Measurements from ENCODE around the gene DENND2A.
A peak's percentile ranks its signal among the peaks of the same experiment; 100 is the strongest.

The DENND2A gene

DNA sequence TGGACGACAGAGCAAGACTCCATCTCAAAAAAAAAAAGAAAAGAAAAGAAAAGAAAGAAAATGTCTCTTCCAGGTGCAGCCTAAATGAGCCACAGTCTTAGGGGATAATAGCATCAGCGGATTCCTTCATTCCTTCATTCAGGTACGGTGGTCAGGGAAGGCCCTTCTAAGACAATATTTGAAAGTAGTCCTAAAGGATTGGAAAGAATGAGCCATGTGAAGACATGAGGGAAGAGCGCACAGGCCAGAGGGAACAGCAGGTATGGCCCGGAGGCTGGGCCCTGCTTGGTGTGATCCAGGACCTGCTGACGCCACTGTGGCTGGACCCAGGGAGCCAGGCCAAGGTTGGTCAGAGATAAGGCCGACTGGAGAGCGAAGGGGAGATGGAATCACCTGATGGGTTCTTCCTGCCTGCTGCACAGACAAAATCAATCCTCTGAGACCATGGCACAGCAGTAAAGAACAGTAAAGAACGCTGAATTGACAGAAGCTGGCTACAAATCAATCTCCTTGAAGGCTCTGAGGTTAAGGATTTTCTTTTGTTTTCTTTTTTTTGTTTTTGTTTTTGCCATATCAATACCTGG, 145.0 kb downstream of the DENND2A start:
- Histone ChIP-seq H3K4me3 (ENCODE audit: insufficient read depth, low read depth, low read length, poor library complexity, severe bottlenecking) (no peak overlapping the region), H3K27ac (ENCODE audit: insufficient read depth, low read length, poor library complexity, severe bottlenecking) (no peak overlapping the region), H3K4me1 (ENCODE audit: control insufficient read depth, insufficient read depth, low read length, poor library complexity, severe bottlenecking) (no peaks in the 10 kb centered on the region), H3K27me3 (replicated peaks; ENCODE audit: control insufficient read depth, insufficient read depth, low read length, poor library complexity, severe bottlenecking) (no peaks in the 10 kb centered on the region), H3K36me3 (ENCODE audit: control insufficient read depth, insufficient read depth, low read length) (no peaks in the 10 kb centered on the region), H3K9me3 (ENCODE audit: control insufficient read depth, low read length) (no peaks in the 10 kb centered on the region)
- DNase-seq = no peak

DNA sequence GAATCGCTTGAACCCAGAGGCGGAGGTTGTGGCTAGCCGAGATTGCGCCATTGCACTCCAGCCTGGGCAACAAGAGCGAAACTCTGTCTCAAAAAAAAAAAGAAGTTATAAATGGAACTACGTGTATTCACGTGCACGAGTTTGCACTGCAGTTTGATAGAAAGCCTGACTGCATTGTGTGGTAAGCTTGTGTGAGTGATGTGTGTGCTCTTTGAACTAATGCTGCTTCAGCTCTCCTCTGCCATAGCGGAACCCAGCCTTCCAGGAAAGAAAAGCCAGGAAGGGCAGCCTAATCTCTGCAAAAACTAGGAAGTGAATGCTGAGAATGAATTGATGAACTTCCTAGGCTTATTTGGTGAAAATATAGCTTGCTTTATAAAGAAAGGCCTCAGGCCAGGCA, 145.7 kb downstream of the DENND2A start:
- no peaks in the 10 kb centered on the region for H3K27me3 ChIP-seq (replicated peaks; ENCODE audit: control insufficient read depth, insufficient read depth, low read length, poor library complexity, severe bottlenecking)
- H3K9me3 ChIP-seq (ENCODE audit: control insufficient read depth, low read length) = no peaks in the 10 kb centered on the region
- no peaks in the 10 kb centered on the region for H3K36me3 ChIP-seq (ENCODE audit: control insufficient read depth, insufficient read depth, low read length)
- DNase-seq = no peak
- H3K4me1 ChIP-seq (ENCODE audit: control insufficient read depth, insufficient read depth, low read length, poor library complexity, severe bottlenecking) = no peaks in the 10 kb centered on the region
- no peak overlapping the region for H3K4me3 ChIP-seq (ENCODE audit: insufficient read depth, low read depth, low read length, poor library complexity, severe bottlenecking)
- no peak overlapping the region for H3K27ac ChIP-seq (ENCODE audit: insufficient read depth, low read length, poor library complexity, severe bottlenecking)

DNA sequence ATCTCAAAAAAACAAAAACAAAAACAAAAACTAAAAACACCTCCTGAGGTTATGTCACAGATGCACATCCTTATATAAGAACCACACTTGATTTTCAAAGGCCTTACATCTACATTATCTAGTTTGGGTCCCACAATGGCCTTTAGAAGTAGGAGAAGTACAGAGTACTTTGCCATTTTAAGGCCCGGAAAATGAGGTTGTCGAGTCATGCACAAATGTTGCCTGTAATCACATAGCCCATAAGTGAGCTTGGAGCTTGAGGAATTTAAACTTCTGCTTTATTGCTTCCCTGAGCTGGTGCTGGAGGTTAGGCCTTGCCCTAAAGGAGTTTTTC, 151.6 kb downstream of the DENND2A start:
- H3K27ac ChIP-seq (ENCODE audit: insufficient read depth, low read length, poor library complexity, severe bottlenecking) = no peak overlapping the region
- no peaks in the 10 kb centered on the region for H3K9me3 ChIP-seq (ENCODE audit: control insufficient read depth, low read length)
- H3K36me3 ChIP-seq (ENCODE audit: control insufficient read depth, insufficient read depth, low read length) = no peaks in the 10 kb centered on the region
- H3K4me1 ChIP-seq (ENCODE audit: control insufficient read depth, insufficient read depth, low read length, poor library complexity, severe bottlenecking) = no peaks in the 10 kb centered on the region
- no peak overlapping the region for H3K4me3 ChIP-seq (ENCODE audit: insufficient read depth, low read depth, low read length, poor library complexity, severe bottlenecking)
- H3K27me3 ChIP-seq (replicated peaks; ENCODE audit: control insufficient read depth, insufficient read depth, low read length, poor library complexity, severe bottlenecking) = no peaks in the 10 kb centered on the region
- DNase-seq = no peak

DNA sequence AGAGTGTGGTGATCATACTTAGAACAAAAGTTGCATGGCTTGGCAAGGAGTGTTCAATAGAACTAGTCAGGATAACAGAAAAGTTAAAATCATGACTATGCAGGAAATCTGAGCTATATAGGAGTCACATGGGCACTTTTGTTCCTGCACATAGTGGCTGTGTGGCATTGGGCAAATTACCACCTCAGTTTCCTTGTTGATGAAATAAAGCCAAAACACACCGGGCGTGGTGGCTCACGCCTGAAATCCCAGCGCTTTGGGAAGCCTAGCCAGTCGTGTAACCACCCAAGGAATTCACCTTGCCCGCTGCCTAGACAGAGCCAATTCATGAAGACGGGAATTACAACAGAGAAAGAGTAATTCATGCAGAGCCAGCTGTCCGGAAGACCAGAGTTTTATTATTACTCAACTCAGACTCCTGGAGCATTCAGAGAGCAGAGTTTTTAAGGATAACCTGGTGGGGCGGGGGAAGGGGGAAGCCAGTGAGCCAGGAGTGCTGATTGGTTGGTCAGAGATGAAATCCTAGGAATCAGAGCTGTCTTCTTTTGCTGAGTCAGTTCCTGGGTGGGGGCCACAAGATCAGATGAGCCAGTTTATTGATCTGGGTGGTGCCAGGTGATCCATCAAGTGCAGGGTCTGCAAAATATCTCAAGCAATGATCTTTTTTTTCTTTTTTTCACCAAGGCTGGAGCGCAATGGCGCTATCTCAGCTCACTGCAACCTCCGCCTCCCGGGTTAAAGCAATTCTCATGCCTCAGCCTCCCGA, 154.9 kb downstream of the DENND2A start:
- Histone ChIP-seq H3K27me3 (replicated peaks; ENCODE audit: control insufficient read depth, insufficient read depth, low read length, poor library complexity, severe bottlenecking) (no peaks in the 10 kb centered on the region), H3K36me3 (ENCODE audit: control insufficient read depth, insufficient read depth, low read length) (no peaks in the 10 kb centered on the region), H3K4me3 (ENCODE audit: insufficient read depth, low read depth, low read length, poor library complexity, severe bottlenecking) (no peak overlapping the region), H3K9me3 (ENCODE audit: control insufficient read depth, low read length) (no peaks in the 10 kb centered on the region), H3K4me1 (ENCODE audit: control insufficient read depth, insufficient read depth, low read length, poor library complexity, severe bottlenecking) (no peaks in the 10 kb centered on the region), H3K27ac (ENCODE audit: insufficient read depth, low read length, poor library complexity, severe bottlenecking) (no peak overlapping the region)
- DNase-seq = no peak

DNA sequence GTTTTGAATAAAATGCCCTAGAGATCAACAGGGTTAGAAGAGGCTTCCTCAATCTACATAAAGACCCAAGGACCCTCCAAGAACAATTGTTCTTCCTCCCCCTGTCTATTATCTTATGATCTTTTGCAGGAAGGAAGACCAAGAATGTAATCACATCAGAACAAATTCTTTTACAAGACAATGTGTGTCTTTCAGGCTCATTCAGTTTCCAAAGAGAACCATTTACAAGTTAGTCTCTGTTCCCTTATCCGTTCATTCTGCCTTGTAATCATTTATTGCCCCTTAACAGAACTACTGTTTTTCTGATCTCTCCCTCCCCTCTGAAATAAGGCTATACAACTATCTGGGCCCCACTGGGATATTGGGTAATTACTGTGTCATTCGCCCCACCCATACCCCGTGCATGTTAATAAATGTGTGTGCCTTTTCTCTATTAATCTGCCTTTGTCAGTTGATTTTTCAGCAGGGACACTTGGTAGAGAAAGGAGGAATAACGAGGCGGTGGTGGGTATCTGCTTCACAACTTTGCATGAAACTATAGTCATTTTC, 155.6 kb downstream of the DENND2A start:
- H3K9me3 ChIP-seq (ENCODE audit: control insufficient read depth, low read length) = no peaks in the 10 kb centered on the region
- no peaks in the 10 kb centered on the region for H3K27me3 ChIP-seq (replicated peaks; ENCODE audit: control insufficient read depth, insufficient read depth, low read length, poor library complexity, severe bottlenecking)
- no peaks in the 10 kb centered on the region for H3K36me3 ChIP-seq (ENCODE audit: control insufficient read depth, insufficient read depth, low read length)
- no peak overlapping the region for H3K4me3 ChIP-seq (ENCODE audit: insufficient read depth, low read depth, low read length, poor library complexity, severe bottlenecking)
- H3K27ac ChIP-seq (ENCODE audit: insufficient read depth, low read length, poor library complexity, severe bottlenecking) = no peak overlapping the region
- no peaks in the 10 kb centered on the region for H3K4me1 ChIP-seq (ENCODE audit: control insufficient read depth, insufficient read depth, low read length, poor library complexity, severe bottlenecking)
- no peak for DNase-seq

DNA sequence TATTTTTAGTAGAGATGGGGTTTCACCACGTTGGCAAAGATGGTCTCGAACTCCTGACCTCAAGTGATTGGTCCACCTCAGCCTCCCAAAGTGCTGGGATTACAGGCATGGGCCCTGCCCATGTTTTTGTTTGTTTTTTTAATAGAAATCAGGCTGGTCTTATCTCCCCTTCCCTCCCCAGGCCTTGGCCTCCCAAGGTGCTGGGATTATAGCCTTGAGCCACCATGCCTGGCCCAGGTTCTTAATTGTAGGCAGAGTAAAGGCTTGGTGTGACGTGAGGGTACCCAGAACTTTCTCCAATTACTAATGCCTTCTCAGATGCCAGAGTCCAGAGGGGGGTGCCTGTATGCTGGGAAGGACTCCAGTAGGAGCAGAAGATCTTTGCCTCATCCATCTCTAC, 156.1 kb downstream of the DENND2A start:
- H3K9me3 ChIP-seq (ENCODE audit: control insufficient read depth, low read length) = no peaks in the 10 kb centered on the region
- peaks cover 3% of the 10 kb centered on the region for H3K4me1 ChIP-seq (ENCODE audit: control insufficient read depth, insufficient read depth, low read length, poor library complexity, severe bottlenecking)
- no peak overlapping the region for H3K4me3 ChIP-seq (ENCODE audit: insufficient read depth, low read depth, low read length, poor library complexity, severe bottlenecking)
- DNase-seq = no peak
- no peak overlapping the region for H3K27ac ChIP-seq (ENCODE audit: insufficient read depth, low read length, poor library complexity, severe bottlenecking)
- H3K36me3 ChIP-seq (ENCODE audit: control insufficient read depth, insufficient read depth, low read length) = no peaks in the 10 kb centered on the region
- H3K27me3 ChIP-seq (replicated peaks; ENCODE audit: control insufficient read depth, insufficient read depth, low read length, poor library complexity, severe bottlenecking) = no peaks in the 10 kb centered on the region

DNA sequence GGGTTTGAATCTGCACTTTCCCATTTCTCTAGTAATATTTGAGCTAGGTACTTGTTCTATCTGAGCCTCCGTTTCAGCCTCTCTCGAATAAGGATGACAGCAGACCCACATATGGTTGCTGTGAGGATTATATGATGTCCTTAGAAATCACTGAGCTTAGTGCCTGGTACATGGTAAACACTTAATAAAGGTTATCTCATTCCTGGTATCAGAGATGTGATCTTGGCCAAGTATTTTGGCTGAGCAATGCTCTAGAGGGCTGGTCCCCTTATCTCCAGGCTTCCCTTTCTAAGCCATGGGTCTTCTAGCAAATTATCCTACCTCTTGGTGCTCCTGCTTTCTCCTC, 160.9 kb downstream of the DENND2A start:
- Histone ChIP-seq H3K4me3 (ENCODE audit: insufficient read depth, low read depth, low read length, poor library complexity, severe bottlenecking) (peak overlapping the region; percentile 91), H3K36me3 (ENCODE audit: control insufficient read depth, insufficient read depth, low read length) (no peaks in the 10 kb centered on the region), H3K27me3 (replicated peaks; ENCODE audit: control insufficient read depth, insufficient read depth, low read length, poor library complexity, severe bottlenecking) (no peaks in the 10 kb centered on the region), H3K27ac (ENCODE audit: insufficient read depth, low read length, poor library complexity, severe bottlenecking) (peak overlapping the region; percentile 73), H3K4me1 (ENCODE audit: control insufficient read depth, insufficient read depth, low read length, poor library complexity, severe bottlenecking) (peaks cover 15% of the 10 kb centered on the region), H3K9me3 (ENCODE audit: control insufficient read depth, low read length) (no peaks in the 10 kb centered on the region)
- no peak for DNase-seq

DNA sequence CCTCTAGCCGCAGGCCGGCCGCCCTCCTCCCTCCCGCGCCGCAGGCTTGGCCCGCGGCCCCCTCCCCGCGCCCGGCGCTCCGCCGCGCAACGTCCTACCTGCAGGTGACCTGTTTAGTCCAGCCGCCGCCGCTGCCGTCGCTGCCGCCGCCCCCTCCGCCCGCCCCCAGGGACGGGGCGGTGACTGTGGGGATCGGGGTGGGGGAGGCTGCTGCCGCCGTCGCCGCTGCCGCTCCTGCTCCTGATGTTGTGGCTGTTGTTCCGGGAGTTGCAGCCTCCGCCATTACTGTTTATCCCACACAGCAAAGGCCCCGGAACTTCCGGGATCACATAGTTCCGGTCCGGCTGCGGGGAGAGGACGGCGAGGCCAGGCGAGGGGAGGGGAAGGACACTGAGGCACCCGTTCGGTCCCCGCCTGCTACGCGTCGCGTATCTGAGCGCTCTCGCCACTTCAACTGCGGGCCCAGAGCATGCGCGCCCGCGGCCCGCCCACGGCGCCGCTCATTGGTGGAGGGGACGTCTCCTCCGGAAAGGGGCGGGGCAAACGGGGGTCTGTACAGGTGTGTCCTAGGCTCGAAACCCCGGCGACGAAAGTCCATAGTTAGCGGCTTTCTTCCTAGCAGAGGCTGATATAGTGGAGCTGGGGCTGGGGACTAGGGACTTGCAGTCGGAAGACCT, 161.4 kb downstream of the DENND2A start, which contains the start of gene MKRN1:
TSS of gene MKRN1 (minus strand) at position 444 of the 677 bp plus-strand sequence. CDS start at position 283, 161 bp downstream.
- Histone ChIP-seq H3K27me3 (replicated peaks; ENCODE audit: control insufficient read depth, insufficient read depth, low read length, poor library complexity, severe bottlenecking) (no peaks in the 10 kb centered on the region), H3K9me3 (ENCODE audit: control insufficient read depth, low read length) (no peaks in the 10 kb centered on the region), H3K36me3 (ENCODE audit: control insufficient read depth, insufficient read depth, low read length) (no peaks in the 10 kb centered on the region), H3K4me1 (ENCODE audit: control insufficient read depth, insufficient read depth, low read length, poor library complexity, severe bottlenecking) (peaks cover 15% of the 10 kb centered on the region), H3K27ac (ENCODE audit: insufficient read depth, low read length, poor library complexity, severe bottlenecking) (peak within 1 kb of the TSS; percentile 73), H3K4me3 (ENCODE audit: insufficient read depth, low read depth, low read length, poor library complexity, severe bottlenecking) (peak within 1 kb of the TSS; percentile 91)
- DNase-seq = peak; percentile 81 to 87 (median 87)

DNA sequence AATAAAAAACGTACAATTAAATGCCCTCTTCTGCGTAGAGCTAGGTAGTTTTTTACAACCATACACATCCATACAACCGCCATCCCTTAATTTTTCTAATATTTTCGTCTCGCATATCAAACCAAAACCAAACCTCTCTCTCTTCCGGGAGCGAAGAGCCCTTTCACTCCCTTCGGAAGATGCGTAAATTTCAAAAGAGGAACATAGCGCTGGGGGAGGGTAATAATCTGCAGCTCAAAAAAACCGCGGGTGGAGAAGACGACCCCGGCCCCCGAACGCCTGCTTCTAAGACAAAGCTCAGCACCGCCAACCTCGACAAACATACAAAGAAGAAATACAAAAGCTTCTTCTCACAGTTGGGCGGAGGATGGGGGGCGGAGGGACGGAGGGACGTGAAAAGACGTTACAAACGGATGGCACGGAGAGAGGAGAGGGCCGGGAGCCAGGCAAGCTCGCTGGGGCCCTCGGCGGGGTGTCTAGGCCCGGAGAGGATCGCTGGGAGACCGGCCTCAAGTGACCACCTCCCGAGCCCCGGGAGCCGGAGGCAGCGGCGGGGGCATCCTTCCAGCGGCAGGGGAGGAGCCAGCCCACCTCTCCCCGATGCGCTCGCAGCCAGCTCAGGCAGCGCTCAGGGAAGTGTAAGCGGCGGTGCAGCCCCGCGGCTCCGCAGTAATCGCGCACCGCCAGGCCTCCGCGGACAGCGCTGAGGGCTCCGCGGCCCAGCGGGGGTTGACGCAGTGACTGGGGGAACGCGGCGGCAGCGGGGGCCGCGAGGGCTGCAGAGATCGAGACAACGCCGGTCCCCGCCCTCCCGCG, 162.2 kb downstream of the DENND2A start:
- DNase-seq = peak in 1 of 3 donors; percentile 1

More for the DNA sequence above, 162.2 kb downstream of the DENND2A start:
- H3K27ac ChIP-seq (ENCODE audit: insufficient read depth, low read length, poor library complexity, severe bottlenecking) = peak overlapping the region; percentile 73
- no peaks in the 10 kb centered on the region for H3K9me3 ChIP-seq (ENCODE audit: control insufficient read depth, low read length)
- H3K4me1 ChIP-seq (ENCODE audit: control insufficient read depth, insufficient read depth, low read length, poor library complexity, severe bottlenecking) = peaks cover 15% of the 10 kb centered on the region
- H3K4me3 ChIP-seq (ENCODE audit: insufficient read depth, low read depth, low read length, poor library complexity, severe bottlenecking) = peak overlapping the region; percentile 91
- H3K36me3 ChIP-seq (ENCODE audit: control insufficient read depth, insufficient read depth, low read length) = no peaks in the 10 kb centered on the region
- H3K27me3 ChIP-seq (replicated peaks; ENCODE audit: control insufficient read depth, insufficient read depth, low read length, poor library complexity, severe bottlenecking) = no peaks in the 10 kb centered on the region
